ENCODE data around the gene LRRC4. TPM values are rescaled to one million over a fixed set of nuclear protein-coding genes. Genes with fewer than 3 reads are reported as not detected.

The LRRC4 gene
- polyA plus RNA-seq, 1 donor = 5.8 TPM

- DNase-seq = no peak
These were observed 52.0 kb downstream of the LRRC4 start for GRCh38 chr7:127979113-127979727.

- DNase-seq = no peak
These were observed 52.8 kb downstream of the LRRC4 start for GRCh38 chr7:127978421-127978820.

Other genes with a start within 250 kb of the LRRC4 start
- gene LEP, start 209.8 kb upstream of the LRRC4 start, polyA plus RNA-seq (ENCODE audit: insufficient read length) = 0.53 TPM

All from left kidney (tissue), 2 donors.